ENCODE data around the gene GSDME.

GSDME gene

DNA sequence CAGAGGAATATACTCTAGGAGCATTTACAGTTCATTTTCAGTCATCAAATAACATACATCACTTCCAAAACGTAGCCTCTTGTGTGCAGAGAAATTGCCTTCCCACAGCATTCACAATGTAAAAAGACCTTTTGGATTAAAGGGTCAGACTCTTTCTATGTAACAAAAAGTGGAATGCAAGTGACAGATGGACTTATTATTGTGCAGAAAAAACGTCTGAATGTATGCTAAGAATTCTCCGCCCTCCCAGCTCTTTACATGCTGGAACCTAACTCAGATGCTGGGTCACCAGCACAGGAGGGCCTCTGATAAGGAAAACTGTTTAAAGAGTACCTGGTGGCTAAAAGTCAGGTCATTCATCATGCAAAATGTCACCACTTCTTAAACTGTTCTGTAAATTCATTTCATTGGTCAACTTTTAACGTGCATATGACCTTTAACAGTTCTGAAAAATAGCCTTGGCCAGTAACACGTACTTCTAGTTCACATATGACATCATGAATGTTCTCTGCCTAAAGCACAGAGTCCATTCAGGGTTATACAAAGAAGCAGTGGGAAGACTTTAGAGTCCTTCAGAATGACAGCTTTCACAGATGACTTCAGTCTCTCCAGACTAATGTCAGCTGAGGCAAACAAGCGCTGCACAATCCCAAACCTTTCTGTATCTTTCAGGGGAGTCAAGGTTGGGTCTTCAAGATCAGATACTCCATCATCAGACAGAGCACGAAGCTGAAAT is 58.6 kb downstream of the GSDME start:
- no peaks in the 10 kb centered on the region for H3K9me3 ChIP-seq (ENCODE audit: control insufficient read depth, low read length)
- H3K18ac ChIP-seq (ENCODE audit: low read depth in 1 of 2, low read length in 2 of 2) = no peak overlapping the region
- DNase-seq = no peak
- no peak overlapping the region for H2BK5ac ChIP-seq (ENCODE audit: low read depth, low read length, poor library complexity, severe bottlenecking)
- H2AFZ ChIP-seq (ENCODE audit: low read depth, low read length) = no peak overlapping the region
- H3K36me3 ChIP-seq (ENCODE audit: control insufficient read depth in 1 of 2, insufficient read depth in 2 of 2, low read depth in 1 of 2, low read length in 2 of 2) = peaks cover 16 to 25% of the 10 kb centered on the region in 2 experiments
- H3K23ac ChIP-seq (ENCODE audit: low read length in 2 of 2) = no peak overlapping the region
- H3K14ac ChIP-seq (ENCODE audit: low read length in 2 of 2) = no peak overlapping the region
- no peak overlapping the region for H3K4ac ChIP-seq (ENCODE audit: low read depth in 1 of 2, low read length in 2 of 2)
- no peaks in the 10 kb centered on the region for H3K27me3 ChIP-seq (ENCODE audit: control insufficient read depth in 1 of 2, insufficient read depth in 1 of 2, low read length in 2 of 2)
- no peak overlapping the region for H4K8ac ChIP-seq (ENCODE audit: low read length)
- H3K27ac ChIP-seq (ENCODE audit: low read length, poor library complexity, severe bottlenecking) = no peak overlapping the region
- H3K4me2 ChIP-seq (ENCODE audit: low read length, poor library complexity, severe bottlenecking) = no peak overlapping the region
- no peak overlapping the region for H2BK15ac ChIP-seq (ENCODE audit: low read depth, poor library complexity, severe bottlenecking)
- H3K9ac ChIP-seq (ENCODE audit: low read length) = no peak overlapping the region
- H3K4me1 ChIP-seq (ENCODE audit: control insufficient read depth, insufficient read depth, low read depth, low read length) = peaks cover 8% of the 10 kb centered on the region
- H3K79me1 ChIP-seq (replicated peaks; ENCODE audit: low read length, poor library complexity, severe bottlenecking) = peaks cover 2% of the 10 kb centered on the region
- no peak overlapping the region for H2BK120ac ChIP-seq (ENCODE audit: low read depth, low read length)
- H4K91ac ChIP-seq (ENCODE audit: low read length) = no peak overlapping the region
- no peak overlapping the region for H3K4me3 ChIP-seq (ENCODE audit: insufficient read depth in 1 of 2, low read depth in 1 of 2, low read length in 2 of 2)
- H2BK12ac ChIP-seq (ENCODE audit: low read length in 2 of 2) = no peak overlapping the region
- WGBS = 88% methylated on average over 6 of the region's 7 CpGs
- no peak overlapping the region for H2AK5ac ChIP-seq (ENCODE audit: low read length, severe bottlenecking)

DNA sequence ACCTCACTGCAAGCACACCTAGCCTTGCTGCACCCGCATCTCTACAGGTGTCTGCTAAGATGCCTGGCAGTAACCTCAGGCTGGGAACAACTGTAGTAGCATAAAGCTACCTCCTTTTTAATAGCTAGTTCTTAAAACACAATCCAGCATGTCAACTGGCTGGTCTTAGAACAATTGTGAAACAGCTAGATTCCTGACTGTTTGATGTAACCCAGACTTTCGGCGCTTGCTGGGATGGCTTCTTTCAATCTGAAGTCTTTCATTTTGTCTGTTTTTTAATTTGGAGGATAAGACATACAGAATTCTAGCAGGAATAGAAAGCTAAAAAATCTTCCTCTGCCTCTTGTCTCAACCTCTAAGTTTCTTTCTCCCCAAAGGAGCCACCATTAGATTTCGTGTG is 59.8 kb downstream of the GSDME start:
- Histone ChIP-seq H4K8ac (ENCODE audit: low read length) (no peak overlapping the region), H3K23ac (ENCODE audit: low read length in 2 of 2) (no peak overlapping the region), H3K36me3 (ENCODE audit: control insufficient read depth in 1 of 2, insufficient read depth in 2 of 2, low read depth in 1 of 2, low read length in 2 of 2) (peaks cover 9 to 21% of the 10 kb centered on the region in 2 experiments), H3K4ac (ENCODE audit: low read depth in 1 of 2, low read length in 2 of 2) (no peak overlapping the region), H3K14ac (ENCODE audit: low read length in 2 of 2) (no peak overlapping the region), H2BK12ac (ENCODE audit: low read length in 2 of 2) (no peak overlapping the region), H3K9me3 (ENCODE audit: control insufficient read depth, low read length) (no peaks in the 10 kb centered on the region), H3K4me1 (ENCODE audit: control insufficient read depth, insufficient read depth, low read depth, low read length) (peaks cover 6% of the 10 kb centered on the region), H3K79me1 (replicated peaks; ENCODE audit: low read length, poor library complexity, severe bottlenecking) (peaks cover 2% of the 10 kb centered on the region), H3K4me2 (ENCODE audit: low read length, poor library complexity, severe bottlenecking) (no peak overlapping the region), H3K18ac (ENCODE audit: low read depth in 1 of 2, low read length in 2 of 2) (no peak overlapping the region), H2BK120ac (ENCODE audit: low read depth, low read length) (no peak overlapping the region), H4K91ac (ENCODE audit: low read length) (no peak overlapping the region), H2BK5ac (ENCODE audit: low read depth, low read length, poor library complexity, severe bottlenecking) (no peak overlapping the region), H3K9ac (ENCODE audit: low read length) (no peak overlapping the region), H3K4me3 (ENCODE audit: insufficient read depth in 1 of 2, low read depth in 1 of 2, low read length in 2 of 2) (no peak overlapping the region), H2AFZ (ENCODE audit: low read depth, low read length) (no peak overlapping the region), H3K27me3 (ENCODE audit: control insufficient read depth in 1 of 2, insufficient read depth in 1 of 2, low read length in 2 of 2) (no peaks in the 10 kb centered on the region), H3K27ac (ENCODE audit: low read length, poor library complexity, severe bottlenecking) (no peak overlapping the region), H2BK15ac (ENCODE audit: low read depth, poor library complexity, severe bottlenecking) (no peak overlapping the region), H2AK5ac (ENCODE audit: low read length, severe bottlenecking) (no peak overlapping the region)
- WGBS = 99% methylated on average over 3 of the region's 4 CpGs
- DNase-seq = peak; percentile 7

DNA sequence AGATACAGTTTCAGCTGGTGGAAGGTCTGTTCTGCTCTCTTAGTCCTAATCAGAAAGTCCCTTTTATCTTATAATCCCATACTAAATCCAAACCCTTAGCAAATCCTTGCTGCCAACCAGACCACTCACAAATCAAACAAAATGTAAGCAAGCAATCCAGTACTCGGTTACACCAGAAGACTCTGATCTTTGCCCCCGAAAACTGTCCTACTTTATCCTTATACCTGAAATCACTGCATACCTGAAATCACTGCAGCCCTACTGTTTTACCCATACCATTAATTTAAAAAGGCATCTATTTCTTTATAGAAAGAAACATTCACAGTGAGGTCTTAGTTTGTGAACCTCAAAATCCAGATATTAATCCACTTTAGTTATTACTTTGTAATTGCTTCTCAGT is 64.7 kb downstream of the GSDME start:
- H3K4me3 ChIP-seq (ENCODE audit: insufficient read depth in 1 of 2, low read depth in 1 of 2, low read length in 2 of 2) = no peak overlapping the region
- no peak overlapping the region for H3K23ac ChIP-seq (ENCODE audit: low read length in 2 of 2)
- H3K36me3 ChIP-seq (ENCODE audit: control insufficient read depth in 1 of 2, insufficient read depth in 2 of 2, low read depth in 1 of 2, low read length in 2 of 2) = peaks cover 8 to 9% of the 10 kb centered on the region in 2 experiments
- DNase-seq = no peak
- no peak overlapping the region for H3K14ac ChIP-seq (ENCODE audit: low read length in 2 of 2)
- H2BK5ac ChIP-seq (ENCODE audit: low read depth, low read length, poor library complexity, severe bottlenecking) = no peak overlapping the region
- no peak overlapping the region for H2AFZ ChIP-seq (ENCODE audit: low read depth, low read length)
- H2BK120ac ChIP-seq (ENCODE audit: low read depth, low read length) = no peak overlapping the region
- no peak overlapping the region for H3K18ac ChIP-seq (ENCODE audit: low read depth in 1 of 2, low read length in 2 of 2)
- no peak overlapping the region for H3K4ac ChIP-seq (ENCODE audit: low read depth in 1 of 2, low read length in 2 of 2)
- H2AK5ac ChIP-seq (ENCODE audit: low read length, severe bottlenecking) = no peak overlapping the region
- no peaks in the 10 kb centered on the region for H3K4me1 ChIP-seq (ENCODE audit: control insufficient read depth, insufficient read depth, low read depth, low read length)
- no peak overlapping the region for H3K4me2 ChIP-seq (ENCODE audit: low read length, poor library complexity, severe bottlenecking)
- H4K91ac ChIP-seq (ENCODE audit: low read length) = no peak overlapping the region
- H3K9ac ChIP-seq (ENCODE audit: low read length) = no peak overlapping the region
- H4K8ac ChIP-seq (ENCODE audit: low read length) = no peak overlapping the region
- no peak overlapping the region for H2BK15ac ChIP-seq (ENCODE audit: low read depth, poor library complexity, severe bottlenecking)
- no peak overlapping the region for H3K27ac ChIP-seq (ENCODE audit: low read length, poor library complexity, severe bottlenecking)
- no peaks in the 10 kb centered on the region for H3K27me3 ChIP-seq (ENCODE audit: control insufficient read depth in 1 of 2, insufficient read depth in 1 of 2, low read length in 2 of 2)
- peaks cover 4% of the 10 kb centered on the region for H3K79me1 ChIP-seq (replicated peaks; ENCODE audit: low read length, poor library complexity, severe bottlenecking)
- no peak overlapping the region for H2BK12ac ChIP-seq (ENCODE audit: low read length in 2 of 2)
- 90% methylated on average over 2 of the region's 2 CpGs for WGBS
- no peaks in the 10 kb centered on the region for H3K9me3 ChIP-seq (ENCODE audit: control insufficient read depth, low read length)

DNA sequence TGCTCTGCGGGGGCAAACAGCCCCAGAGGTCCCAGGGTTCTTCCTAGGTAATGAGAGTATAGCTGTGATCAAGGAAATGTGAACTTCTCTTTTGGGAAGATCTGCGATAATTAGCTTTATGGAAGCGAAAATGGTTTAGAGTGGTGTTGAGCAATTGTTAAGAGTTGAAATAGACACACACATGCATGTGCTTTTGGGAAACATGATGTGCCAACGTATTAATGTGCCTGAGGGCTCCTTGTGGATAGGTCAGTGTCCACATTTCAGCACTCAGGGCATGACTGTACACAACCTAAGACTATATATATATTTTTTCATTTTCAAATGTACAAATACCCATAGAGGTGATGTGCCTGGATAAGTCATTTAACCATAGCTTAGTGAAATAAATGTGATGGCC is 67.0 kb downstream of the GSDME start:
- DNase-seq = no peak
- Histone ChIP-seq H3K4me3 (ENCODE audit: insufficient read depth in 1 of 2, low read depth in 1 of 2, low read length in 2 of 2) (no peak overlapping the region), H3K79me1 (replicated peaks; ENCODE audit: low read length, poor library complexity, severe bottlenecking) (peaks cover 4% of the 10 kb centered on the region), H3K18ac (ENCODE audit: low read depth in 1 of 2, low read length in 2 of 2) (no peak overlapping the region), H2BK5ac (ENCODE audit: low read depth, low read length, poor library complexity, severe bottlenecking) (no peak overlapping the region), H3K23ac (ENCODE audit: low read length in 2 of 2) (no peak overlapping the region), H3K4me1 (ENCODE audit: control insufficient read depth, insufficient read depth, low read depth, low read length) (no peaks in the 10 kb centered on the region), H4K8ac (ENCODE audit: low read length) (no peak overlapping the region), H2BK12ac (ENCODE audit: low read length in 2 of 2) (no peak overlapping the region), H3K14ac (ENCODE audit: low read length in 2 of 2) (no peak overlapping the region), H3K9me3 (ENCODE audit: control insufficient read depth, low read length) (no peaks in the 10 kb centered on the region), H3K27me3 (ENCODE audit: control insufficient read depth in 1 of 2, insufficient read depth in 1 of 2, low read length in 2 of 2) (no peaks in the 10 kb centered on the region), H3K4me2 (ENCODE audit: low read length, poor library complexity, severe bottlenecking) (no peak overlapping the region), H2AFZ (ENCODE audit: low read depth, low read length) (no peak overlapping the region), H3K9ac (ENCODE audit: low read length) (no peak overlapping the region), H4K91ac (ENCODE audit: low read length) (no peak overlapping the region), H3K36me3 (ENCODE audit: control insufficient read depth in 1 of 2, insufficient read depth in 2 of 2, low read depth in 1 of 2, low read length in 2 of 2) (peaks cover 2 to 6% of the 10 kb centered on the region in 2 experiments), H3K27ac (ENCODE audit: low read length, poor library complexity, severe bottlenecking) (no peak overlapping the region), H2AK5ac (ENCODE audit: low read length, severe bottlenecking) (no peak overlapping the region), H3K4ac (ENCODE audit: low read depth in 1 of 2, low read length in 2 of 2) (no peak overlapping the region), H2BK120ac (ENCODE audit: low read depth, low read length) (no peak overlapping the region), H2BK15ac (ENCODE audit: low read depth, poor library complexity, severe bottlenecking) (no peak overlapping the region)
- 93% methylated on average over 4 of the region's 4 CpGs for WGBS
